Raji (cell line): ENCODE results near the gene MISP3.

Experiments used
- POLR2A ChIP-seq: IDR thresholded peaks from 2 replicates; pipeline ENCODE4 v1.6.1; 2011; ENCODE audit warnings: low read depth, low read length, control low read depth; ENCODE audit not compliant: insufficient read depth

Gene MISP3

DNA sequence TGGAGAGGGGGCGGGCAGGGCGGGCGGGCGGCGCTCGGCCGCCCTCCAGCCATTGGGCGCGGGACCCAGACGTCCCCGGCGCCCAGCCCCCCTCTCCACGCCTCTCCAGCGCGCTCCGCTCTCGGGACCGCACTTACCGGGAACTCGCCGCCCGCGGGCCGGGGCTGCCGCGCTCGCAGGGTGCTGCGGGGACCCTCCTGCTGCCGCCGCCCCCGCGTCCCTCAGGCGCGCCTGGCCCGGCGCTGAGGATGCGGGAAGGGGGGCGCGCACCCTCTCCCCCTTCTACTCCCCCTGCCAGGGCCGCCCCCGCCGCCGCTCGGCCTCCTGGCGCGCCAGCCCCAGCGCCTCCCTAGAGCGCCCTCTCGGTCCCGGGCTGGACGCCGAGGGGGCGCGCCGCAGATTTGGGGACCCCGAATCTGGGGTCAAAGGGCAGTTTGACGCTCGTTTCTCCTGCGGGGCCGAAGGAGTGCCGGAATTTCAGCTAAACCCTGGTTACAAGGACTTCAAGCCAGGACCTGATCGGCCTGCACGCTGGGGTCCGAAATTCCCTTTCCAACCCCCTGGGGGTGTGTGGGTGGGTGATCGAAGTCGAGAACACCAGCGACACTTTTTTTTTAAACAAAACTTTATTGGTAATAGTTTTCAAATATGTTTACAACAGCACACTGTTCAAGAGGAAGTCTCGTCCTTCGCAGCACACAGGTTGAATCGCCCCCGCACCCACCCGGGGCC lies 18.7 kb downstream of the MISP3 start:
- peak; percentile 72 for TF ChIP-seq POLR2A

DNA sequence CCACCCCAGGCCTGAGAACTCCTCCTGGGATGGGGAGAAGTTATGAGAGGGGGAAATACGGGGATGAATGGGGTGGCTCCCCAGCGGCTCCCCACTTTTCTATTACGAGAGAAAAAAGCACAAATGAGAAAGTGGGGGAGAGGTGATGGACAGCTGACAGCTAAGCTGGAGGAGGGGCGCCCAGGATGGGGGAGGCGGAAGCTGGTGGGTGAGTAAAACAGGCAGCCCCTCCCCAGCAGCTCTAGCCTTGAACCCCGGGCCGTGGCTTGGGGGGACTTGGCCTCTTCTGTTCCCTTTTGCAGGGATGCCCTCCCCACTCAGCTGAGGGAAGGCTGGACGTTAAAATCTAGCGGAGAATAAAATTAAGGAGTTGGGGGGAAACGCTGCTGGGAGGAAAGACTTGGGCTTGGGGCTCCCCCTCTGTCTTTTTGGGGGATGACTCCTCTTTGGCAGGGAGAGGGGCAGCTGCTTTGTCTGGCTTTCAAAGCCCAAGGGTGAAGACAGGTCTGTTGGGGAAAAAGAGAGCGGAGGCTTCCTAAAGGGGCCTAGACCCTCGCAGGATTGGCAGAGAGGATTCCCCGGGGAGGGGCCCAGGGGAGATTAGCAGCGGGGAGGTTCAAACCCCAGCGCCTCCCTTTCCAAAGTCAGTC lies 19.4 kb downstream of the MISP3 start:
- peak; percentile 8; the same call in 1 of the 2 replicates for TF ChIP-seq POLR2A

DNA sequence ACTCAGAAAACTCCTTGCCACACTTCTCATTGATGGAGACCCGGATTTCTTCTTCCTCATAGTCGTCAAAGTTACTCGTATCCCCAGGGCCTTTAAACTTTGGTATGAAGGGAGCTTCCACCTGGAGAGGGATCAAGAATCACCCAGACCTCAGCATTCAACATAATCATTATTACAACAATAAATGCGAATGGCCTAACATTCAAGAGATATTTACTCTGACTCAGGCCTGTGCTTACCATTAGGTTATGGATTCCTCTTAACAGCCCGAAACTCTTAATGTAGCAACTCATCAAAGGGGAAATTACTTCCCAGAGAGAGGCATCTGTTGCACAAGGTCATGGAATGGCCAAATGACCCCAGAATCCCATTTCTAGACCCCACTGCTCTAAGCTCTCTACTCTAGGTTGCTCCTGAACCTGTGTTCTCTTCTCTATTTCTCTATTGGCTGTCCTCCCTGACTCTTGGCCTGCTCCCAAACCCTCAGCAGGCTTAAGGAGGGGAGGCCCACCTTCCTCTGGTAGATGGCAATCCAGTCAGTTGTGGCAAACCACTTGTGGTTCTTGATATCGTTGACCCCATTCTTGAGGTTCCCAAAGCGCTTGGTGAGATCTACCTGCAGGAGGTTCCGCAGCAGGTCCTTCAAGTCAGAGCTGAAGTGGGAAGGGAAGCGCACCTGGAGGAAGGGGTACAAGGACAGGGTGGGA lies 20.7 kb downstream of the MISP3 start:
- TF ChIP-seq POLR2A, result no peak

DNA sequence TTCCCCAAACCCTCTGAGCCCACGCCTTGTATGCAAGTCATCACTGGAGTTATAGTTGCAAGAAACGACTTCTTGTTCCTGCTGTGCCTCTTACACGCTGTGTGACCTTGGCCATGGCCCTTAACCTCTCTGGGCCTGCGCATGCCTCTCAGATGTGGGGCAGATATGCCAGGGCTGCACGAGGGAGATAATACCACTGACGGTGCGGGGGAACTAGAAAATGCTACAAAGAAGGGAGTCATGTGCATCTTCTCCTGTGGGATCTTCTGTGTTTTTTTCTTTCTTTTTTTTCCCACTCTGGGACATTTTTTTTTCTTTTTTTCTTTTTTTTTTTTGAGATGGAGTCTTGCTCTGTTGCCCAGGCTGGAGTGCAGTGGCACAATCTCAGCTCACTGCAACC lies 22.3 kb downstream of the MISP3 start:
- no peak for TF ChIP-seq POLR2A

DNA sequence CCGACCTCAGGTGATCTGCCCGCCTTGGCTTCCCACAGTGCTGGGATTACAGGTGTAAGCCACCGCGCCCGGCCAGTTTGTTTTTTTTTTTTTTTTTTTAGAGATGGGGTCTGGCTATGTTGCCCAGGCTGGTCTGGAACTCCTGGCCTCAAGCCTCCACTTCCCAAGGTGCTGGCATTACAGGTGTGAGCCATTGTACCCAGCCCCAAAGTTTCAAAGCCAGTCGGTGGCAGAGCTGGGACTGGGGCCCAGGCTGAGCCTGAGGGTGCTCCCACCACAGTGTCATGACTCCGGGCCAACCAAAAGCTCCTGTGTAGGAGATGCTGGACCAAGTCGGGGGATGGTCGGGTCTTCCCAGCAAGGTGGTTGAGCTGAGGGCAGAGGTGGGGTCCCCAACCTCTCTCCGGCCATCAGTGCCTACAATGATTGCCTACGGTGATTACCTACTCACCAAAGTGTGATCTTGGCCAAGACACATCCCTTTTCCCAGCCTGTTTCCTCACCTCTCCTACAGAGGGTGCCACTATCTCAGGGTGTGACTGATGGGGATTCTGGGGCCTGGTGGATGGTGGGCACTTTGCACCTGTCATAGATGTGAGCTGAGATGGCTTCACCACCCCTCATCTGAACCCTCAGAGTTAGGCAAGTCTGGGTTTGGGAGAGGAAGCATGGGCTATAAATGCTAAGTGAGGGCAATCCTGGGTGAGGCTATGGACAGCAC lies 23.8 kb downstream of the MISP3 start:
- TF ChIP-seq POLR2A, result no peak

DNA sequence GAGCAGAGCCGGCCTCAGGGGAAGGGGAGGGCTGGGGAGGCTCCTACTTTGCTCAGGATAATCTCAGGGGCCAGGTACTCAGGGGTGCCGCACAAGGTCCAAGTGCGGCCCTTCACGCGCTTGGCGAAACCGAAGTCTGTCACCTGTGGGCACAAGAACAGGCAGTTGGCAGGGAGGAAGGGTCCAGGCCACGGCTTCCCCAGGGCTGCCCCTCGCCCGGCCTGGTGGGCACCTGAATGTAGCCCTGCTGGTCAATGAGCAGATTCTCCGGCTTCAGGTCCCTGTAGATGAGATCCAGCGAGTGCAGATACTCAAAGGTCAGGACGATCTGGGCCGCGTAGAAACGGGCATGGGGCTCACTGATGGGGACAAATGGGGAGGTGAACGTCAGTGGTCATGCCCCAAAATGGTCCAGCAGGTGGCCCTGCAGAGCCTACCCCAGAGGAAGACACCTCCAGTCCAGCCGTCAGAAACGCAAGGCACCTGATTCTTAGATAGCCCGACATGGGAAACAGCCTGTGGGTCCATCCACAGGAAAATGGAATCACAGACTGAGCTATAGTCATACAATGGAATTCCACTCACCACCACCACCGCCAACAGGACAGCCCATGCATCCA lies 25.1 kb downstream of the MISP3 start:
- no peak for TF ChIP-seq POLR2A

DNA sequence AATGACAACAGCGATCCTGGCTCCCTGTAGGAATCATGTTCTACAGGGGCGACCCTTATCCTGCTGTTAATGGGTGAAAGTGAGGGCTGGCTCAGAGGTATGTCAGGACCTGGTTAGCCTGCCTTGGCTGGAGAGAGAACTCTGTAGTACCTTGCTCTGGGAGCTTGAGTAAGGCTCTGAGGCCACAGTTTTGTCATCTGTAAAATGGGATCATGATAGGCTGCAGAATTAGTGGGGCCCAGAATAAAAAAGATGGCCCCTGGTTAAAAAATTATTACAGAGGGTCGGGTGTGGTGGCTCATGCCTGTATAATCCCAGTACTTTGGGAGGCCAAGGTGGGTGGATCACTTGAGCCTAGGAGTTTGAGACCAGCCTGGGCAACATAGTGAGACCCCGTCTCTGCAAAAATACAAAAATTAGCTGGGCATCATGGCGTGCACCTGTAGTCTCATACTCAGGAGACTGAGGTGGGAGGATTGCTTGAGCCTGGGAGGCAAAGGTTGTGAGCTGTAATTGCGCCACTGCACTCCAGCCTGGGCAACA lies 28.5 kb downstream of the MISP3 start:
- no peak for TF ChIP-seq POLR2A

DNA sequence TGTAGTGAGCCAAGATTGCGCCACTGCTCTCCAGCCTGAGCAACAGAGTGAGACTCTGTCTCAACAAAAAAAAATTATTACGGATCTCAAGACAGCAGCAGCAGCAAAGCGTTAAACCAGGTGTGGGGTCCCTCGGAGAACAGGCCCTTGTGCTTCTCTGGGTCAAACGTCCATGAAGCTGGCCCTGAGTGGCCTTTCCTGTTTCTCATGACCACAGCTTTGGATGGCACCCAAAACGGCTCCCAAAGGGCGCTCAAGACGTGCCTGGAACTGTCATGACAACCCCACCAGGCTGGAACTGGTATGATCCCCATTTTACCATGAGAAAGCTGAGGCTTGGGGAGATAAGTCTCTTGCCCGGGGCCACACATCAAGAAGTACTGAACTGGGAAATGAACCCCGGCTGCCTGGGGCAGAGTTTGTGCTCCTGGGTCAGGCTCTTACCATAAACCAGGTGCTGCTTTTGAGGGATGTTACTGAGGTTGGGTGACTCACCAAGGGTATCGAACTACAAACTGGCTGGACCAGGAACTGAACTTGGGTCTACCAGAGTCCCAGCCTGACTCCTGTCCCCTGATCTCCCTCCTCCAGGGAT lies 29.6 kb downstream of the MISP3 start:
- TF ChIP-seq POLR2A, result no peak

DNA sequence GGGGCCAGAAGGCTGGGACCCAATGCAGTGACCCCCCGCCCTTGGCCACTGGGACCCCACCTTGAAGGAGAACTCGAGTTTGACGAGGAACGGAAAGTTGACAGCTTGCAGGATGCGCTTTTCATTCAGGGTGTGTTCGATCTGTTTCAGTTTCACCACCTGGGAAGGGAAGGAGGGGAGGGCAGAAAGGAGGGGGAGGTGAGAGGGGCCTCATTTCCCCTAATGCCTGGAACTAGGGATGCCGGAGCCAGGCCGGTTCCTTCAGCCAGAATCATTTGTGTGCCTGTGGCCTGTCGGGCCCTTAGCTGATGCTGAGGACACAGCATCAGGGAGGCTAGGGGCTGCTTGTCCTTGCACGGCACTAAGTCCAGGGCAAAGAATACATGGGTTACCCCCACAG lies 30.2 kb downstream of the MISP3 start:
- TF ChIP-seq POLR2A, result no peak

DNA sequence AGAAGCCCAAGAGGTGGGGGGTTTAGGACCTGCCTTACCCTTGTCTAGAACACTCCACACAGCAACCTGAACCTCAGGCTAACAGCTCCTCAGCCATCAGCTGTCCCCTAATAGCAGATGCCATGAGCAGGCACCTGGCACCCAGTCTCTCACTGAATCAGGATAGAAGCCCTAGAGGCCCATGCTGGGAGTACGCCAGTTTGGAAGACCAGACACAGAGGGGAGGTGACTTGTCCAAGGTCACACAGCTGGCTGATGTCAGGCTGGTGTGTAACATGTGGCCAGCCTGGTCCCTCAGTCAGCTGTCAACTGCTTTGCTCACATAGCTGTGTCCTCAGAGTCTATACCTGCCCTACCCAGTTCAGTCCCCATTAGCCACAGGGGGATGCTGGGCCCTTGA lies 30.7 kb downstream of the MISP3 start:
- TF ChIP-seq POLR2A, result no peak

DNA sequence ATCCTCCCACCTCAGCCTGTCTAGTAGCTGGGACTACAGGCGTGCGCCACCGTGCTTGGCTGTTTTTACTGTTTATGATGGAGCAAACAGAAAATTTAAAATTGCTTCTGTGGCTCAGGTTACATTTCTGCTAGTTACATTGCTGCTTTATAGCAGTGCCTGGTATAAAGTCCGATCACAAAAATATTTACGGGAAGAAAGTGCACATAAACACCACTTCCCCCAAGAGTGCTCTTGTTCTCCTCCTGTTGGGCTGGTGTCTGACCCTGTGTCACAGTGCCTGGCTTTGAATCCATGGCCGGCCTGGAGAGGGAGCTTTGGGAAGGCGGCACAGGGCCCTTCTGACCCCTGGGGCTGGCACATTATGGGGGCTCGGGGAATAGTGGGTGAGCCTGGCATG lies 33.1 kb downstream of the MISP3 start:
- no peak for TF ChIP-seq POLR2A

DNA sequence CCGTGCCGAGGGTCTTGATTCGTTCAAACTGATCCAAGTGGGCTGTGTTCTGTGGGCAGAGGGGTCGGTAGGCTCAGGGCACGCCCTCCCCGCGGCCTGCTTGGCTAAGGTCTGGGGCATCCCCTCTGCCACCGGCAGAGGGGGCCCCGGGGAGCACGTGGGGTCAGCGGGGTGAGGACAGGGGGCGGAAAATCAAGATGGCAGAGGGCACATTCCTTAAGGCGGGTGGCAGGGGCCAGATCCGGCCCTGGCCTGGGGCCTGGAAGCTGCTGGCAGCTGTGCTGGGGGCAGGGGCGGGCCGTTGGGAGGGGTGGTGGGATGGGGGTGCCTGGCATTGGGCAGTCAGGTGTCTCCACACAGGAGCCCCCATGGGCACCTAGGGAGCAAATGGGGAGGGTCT lies 34.3 kb downstream of the MISP3 start:
- no peak for TF ChIP-seq POLR2A

DNA sequence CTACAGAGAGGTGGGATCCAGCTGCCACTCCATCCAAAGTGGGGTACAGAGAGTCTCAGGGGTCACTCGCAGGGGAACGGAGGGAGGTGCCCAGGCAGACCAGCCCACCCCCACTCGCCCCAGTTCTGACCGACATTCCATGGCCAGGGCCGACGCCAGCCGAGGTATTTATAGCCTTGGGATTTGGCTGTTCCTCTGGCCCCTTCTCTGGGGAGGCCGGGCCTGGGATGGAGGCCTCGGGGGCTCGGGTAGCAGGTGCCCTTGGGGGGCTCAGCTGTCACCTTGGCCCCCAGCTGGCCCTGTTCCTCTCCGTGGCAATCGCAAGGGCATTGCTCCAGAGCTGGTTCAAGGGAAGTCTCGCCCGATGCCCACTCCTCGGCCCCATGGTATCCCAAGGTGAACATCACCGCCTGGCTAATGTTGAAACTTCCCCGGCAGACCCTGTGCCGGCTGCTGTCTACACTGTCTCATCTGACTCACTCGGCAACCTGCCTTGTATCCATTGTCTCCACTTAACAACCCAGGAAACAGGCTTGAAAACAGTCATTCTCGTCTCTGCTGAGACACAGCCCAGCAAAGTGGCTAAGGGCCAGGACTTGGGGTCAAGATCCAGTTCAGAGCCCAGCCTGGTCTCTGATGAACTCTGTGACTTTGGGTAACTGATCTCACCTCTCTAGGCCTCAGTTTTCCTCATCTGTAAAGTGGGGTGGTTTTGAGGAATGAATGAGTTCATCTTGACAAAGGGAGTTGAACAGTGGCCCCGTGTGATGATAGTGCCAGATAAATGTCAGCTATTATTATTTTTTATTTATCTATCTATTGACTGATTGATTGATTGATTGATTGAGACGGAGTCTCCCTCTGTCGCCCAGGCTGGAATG lies 35.2 kb downstream of the MISP3 start:
- TF ChIP-seq POLR2A, result no peak

DNA sequence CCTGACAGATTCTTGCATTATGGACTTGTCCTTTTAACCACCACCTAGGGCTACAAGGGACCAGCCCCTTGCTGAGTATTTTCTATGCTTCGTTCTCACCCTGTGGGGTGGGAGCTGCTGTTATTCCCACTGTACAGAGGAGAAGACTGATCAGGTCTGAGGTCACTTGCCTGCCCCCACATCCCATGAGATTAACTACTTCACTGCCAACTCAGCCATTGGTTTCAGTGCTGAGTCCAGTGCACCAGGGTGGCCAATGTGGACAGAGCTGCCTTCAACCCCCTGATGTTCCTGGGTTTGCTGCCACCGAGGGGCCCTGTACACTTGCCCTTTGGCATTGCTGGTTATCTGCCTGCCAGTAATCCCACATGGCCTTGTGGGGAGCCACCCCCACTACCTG lies 38.1 kb downstream of the MISP3 start:
- TF ChIP-seq POLR2A, result no peak

DNA sequence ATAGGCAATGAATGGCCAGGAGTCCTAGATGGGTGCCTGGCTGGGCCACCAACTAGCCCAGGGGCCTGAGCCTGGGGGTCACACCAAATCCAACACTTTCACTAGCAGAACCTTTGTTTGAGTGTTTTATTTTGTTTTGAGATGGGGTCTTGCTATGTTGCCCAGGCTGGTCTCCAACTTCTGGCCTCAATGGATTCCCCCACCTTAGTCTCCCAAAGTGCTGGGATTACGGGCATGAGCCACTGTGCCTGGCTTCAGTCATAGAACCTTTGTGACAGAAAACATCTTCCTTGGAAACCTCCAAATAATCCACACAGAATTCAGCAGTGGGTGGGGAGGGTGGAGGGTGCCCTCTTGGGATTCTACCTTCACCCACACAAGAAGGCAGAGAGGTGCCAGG lies 38.9 kb downstream of the MISP3 start:
- no peak for TF ChIP-seq POLR2A
